Mucosa of descending colon (tissue), 3 donors: ENCODE data around the gene CHCHD4. TPM values are rescaled to one million over a fixed set of nuclear protein-coding genes. Genes with fewer than 3 reads are reported as not detected.

Source experiments
- ATAC-seq: fragments of 200-7000 bp; cut with Tn5 transposase; one replicate; pipeline ENCODE4 v1.9.1; 2020; ENCODE audit warnings: mild to moderate bottlenecking, moderate library complexity
- DNase-seq, 3 donors: peaks; one replicate each; pipeline ENCODE4 v3.0.0-alpha.2; 2020
- H3K36me3 ChIP-seq: fragments of 200-600 bp; one replicate; pipeline ENCODE4 v1.8.0; 2021; ENCODE audit warnings: low read depth, mild to moderate bottlenecking
- H3K4me1 ChIP-seq: fragments of 200-600 bp; one replicate; pipeline ENCODE4 v1.8.0; 2021; ENCODE audit warnings: low read depth, mild to moderate bottlenecking
- H3K4me3 ChIP-seq: fragments of 200-600 bp; one replicate; pipeline ENCODE4 v1.8.0; 2021; ENCODE audit warnings: mild to moderate bottlenecking
- H3K9me3 ChIP-seq: fragments of 200-600 bp; one replicate; pipeline ENCODE4 v1.8.0; 2021; ENCODE audit warnings: mild to moderate bottlenecking
- intact Hi-C, 2 donors: fragments of 100-400 bp; cut with DNase I in 1 of 2; cut with micrococcal nuclease in 1 of 2; formaldehyde crosslinking; loops; one replicate each; pipeline versions ENCODE4 v1.11.0 to v1.11.1; 2022; cut with DNase I, micrococcal nuclease
- total RNA-seq, 3 donors: library from RNA; stranded (reverse); fragmentation: NEBNext Ultra II Directional in 2 of 3; extraction: Animal tissue kit (Norgen Biotek cat#: 25700) in 2 of 3; gene quantifications; one replicate each; pipeline versions ENCODE4 v1.2.1 to v1.2.4, GENCODE V29; 2021 to 2023
- TF ChIP-seq, protein P1 (sequence below): fragments of 200-600 bp; IDR thresholded peaks from one replicate; pipeline ENCODE4 v1.8.0; 2022; ENCODE audit warnings: antibody characterized with exemption, mild to moderate bottlenecking
- donor health status: DM: no; HTN: no; CAD: no; lungs with moderate emphysema.
- donor health status: DM: no; HTN: no; CAD: no.
- donor health status: DM: no; HTN: yes; CAD: no.

The CHCHD4 gene
- total RNA-seq, 3 donors from 2014 or later, result 15.1 to 32.6 (median 15.2) TPM

GRCh38 chr3:14166877-14167603 lies 42.4 kb upstream of the CHCHD4 start:
- TF ChIP-seq, protein P1, sequence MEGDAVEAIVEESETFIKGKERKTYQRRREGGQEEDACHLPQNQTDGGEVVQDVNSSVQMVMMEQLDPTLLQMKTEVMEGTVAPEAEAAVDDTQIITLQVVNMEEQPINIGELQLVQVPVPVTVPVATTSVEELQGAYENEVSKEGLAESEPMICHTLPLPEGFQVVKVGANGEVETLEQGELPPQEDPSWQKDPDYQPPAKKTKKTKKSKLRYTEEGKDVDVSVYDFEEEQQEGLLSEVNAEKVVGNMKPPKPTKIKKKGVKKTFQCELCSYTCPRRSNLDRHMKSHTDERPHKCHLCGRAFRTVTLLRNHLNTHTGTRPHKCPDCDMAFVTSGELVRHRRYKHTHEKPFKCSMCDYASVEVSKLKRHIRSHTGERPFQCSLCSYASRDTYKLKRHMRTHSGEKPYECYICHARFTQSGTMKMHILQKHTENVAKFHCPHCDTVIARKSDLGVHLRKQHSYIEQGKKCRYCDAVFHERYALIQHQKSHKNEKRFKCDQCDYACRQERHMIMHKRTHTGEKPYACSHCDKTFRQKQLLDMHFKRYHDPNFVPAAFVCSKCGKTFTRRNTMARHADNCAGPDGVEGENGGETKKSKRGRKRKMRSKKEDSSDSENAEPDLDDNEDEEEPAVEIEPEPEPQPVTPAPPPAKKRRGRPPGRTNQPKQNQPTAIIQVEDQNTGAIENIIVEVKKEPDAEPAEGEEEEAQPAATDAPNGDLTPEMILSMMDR, result no peak
- Histone ChIP-seq H3K4me3 (no peak overlapping the region), H3K9me3 (peaks cover 2% of the 10 kb centered on the region), H3K36me3 (peaks cover 7% of the 10 kb centered on the region), H3K4me1 (no peaks in the 10 kb centered on the region)
- DNase-seq, result no peak
- no peak for ATAC-seq
- intact Hi-C loops, result no loop called here

- ATAC-seq, result no peak
- DNase-seq, result no peak
- peaks cover 12% of the 10 kb centered on the region for H3K9me3 ChIP-seq
- TF ChIP-seq, protein P1, result no peak
- no peaks in the 10 kb centered on the region for H3K4me1 ChIP-seq
- no peak overlapping the region for H3K4me3 ChIP-seq
- intact Hi-C loops, result no loop called here
- H3K36me3 ChIP-seq, result peaks cover 15% of the 10 kb centered on the region
These were observed 37.5 kb upstream of the CHCHD4 start for GRCh38 chr3:14162178-14162577.

GRCh38 chr3:14161282-14161681 lies 36.6 kb upstream of the CHCHD4 start:
- Histone ChIP-seq H3K36me3 (peaks cover 12% of the 10 kb centered on the region), H3K9me3 (peaks cover 12% of the 10 kb centered on the region), H3K4me1 (no peaks in the 10 kb centered on the region), H3K4me3 (no peak overlapping the region)
- ATAC-seq (no peak), DNase-seq (no peak)
- intact Hi-C loops, result no loop called here
- TF ChIP-seq, protein P1, result no peak

DNA sequence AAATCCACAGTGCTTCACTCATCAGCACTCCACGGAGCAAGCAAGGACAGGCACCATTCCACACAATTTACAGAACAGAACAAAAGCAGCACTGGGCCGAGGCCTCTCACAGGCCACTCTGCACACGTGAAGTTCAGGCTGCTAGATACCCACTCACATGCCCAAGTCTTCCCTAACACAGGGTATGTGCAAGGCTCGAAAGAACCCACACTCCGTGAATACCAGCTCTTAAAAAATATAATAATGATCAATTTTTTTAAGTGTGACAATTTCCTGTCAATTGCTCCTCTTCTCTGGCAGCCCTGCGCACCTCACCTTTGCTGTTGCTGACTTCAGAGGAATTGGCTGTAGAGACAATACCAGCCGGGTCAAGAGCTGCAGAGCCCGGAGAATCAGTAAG lies 34.8 kb upstream of the CHCHD4 start:
- TF ChIP-seq, protein P1, result no peak
- intact Hi-C loops, result no loop called here
- H3K4me1 ChIP-seq, result no peaks in the 10 kb centered on the region
- DNase-seq, result no peak
- no peak for ATAC-seq
- H3K4me3 ChIP-seq, result no peak overlapping the region
- H3K9me3 ChIP-seq, result peaks cover 12% of the 10 kb centered on the region
- peaks cover 12% of the 10 kb centered on the region for H3K36me3 ChIP-seq

DNA sequence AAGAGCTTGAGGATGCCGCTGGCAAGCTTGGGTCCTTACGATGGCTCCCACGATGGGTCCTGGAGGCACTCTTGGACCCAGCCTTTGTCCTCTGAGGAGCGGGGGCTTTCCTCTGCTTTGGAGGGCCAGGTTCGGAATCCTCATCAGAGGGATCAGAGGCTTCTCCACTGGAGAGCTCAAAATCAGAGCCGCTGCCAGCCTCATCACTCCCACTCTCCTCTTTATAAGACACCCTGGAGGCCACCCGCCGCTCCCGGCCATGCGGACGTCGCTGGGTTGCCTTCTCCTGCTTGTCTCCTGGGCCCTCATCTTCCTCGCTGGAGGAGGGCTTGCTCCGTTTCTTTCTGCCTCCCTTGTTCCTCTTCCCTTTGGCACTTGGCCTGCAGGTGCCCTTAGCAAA lies 33.7 kb upstream of the CHCHD4 start:
- Histone ChIP-seq H3K36me3 (peaks cover 12% of the 10 kb centered on the region), H3K4me1 (no peaks in the 10 kb centered on the region), H3K4me3 (no peak overlapping the region), H3K9me3 (peaks cover 12% of the 10 kb centered on the region)
- ATAC-seq (no peak), DNase-seq (peak in 1 of 3 donors; percentile 44)
- TF ChIP-seq, protein P1, result no peak
- intact Hi-C loops, result no loop called here

- no peak for ATAC-seq
- H3K4me1 ChIP-seq, result no peaks in the 10 kb centered on the region
- no peak overlapping the region for H3K4me3 ChIP-seq
- H3K9me3 ChIP-seq, result peaks cover 12% of the 10 kb centered on the region
- no peak for DNase-seq
- TF ChIP-seq, protein P1, result no peak
- intact Hi-C loops, result no loop called here
- peaks cover 12% of the 10 kb centered on the region for H3K36me3 ChIP-seq
These were observed 33.3 kb upstream of the CHCHD4 start for GRCh38 chr3:14157951-14158350.
